HepG2 (cell line): ENCODE data around the gene FBXO7. TPM values are rescaled to one million over a fixed set of nuclear protein-coding genes. Genes with fewer than 3 reads are reported as not detected.
A peak's percentile ranks its signal among the peaks of the same experiment; 100 is the strongest.

Experiments
- ATAD3A ChIP-seq: sonication (generic); formaldehyde crosslinking; IDR thresholded peaks from 2 replicates; pipeline ENCODE4 v1.4.0; 2020; ENCODE audit warnings: missing genetic modification reagents
- CREM ChIP-seq, 2 experiments: sonication (generic) in 1 of 2; formaldehyde crosslinking in 1 of 2; IDR thresholded peaks; 2 replicates each; pipeline versions ENCODE4 v1.4.0 to v1.6.1; 2016 to 2020; ENCODE audit warnings: antibody characterized with exemption in 1 of 2, mild to moderate bottlenecking in 1 of 2, missing genetic modification reagents in 1 of 2
- IKZF4 ChIP-seq: sonication (generic); formaldehyde crosslinking; IDR thresholded peaks from 2 replicates; pipeline ENCODE4 v1.5.1; 2020; ENCODE audit warnings: borderline replicate concordance, mild to moderate bottlenecking, low read depth, missing genetic modification reagents; ENCODE audit errors: not compliant biosample characterization
- KAT2B ChIP-seq: fragments of 150-350 bp; IDR thresholded peaks from 2 replicates; pipeline ENCODE4 v1.6.1; 2014; ENCODE audit warnings: low read depth, low read length, borderline replicate concordance
- KMT2B ChIP-seq: IDR thresholded peaks from 2 replicates; pipeline ENCODE4 v1.6.1; 2016; ENCODE audit warnings: missing genetic modification reagents, missing compliant biosample characterization
- RAD51 ChIP-seq: fragments of 450-650 bp; IDR thresholded peaks from 2 replicates; pipeline ENCODE4 v1.6.1; 2016; ENCODE audit warnings: borderline replicate concordance
- SMARCC2 ChIP-seq: fragments of 450-650 bp; IDR thresholded peaks from 2 replicates; pipeline ENCODE4 v1.6.1; 2017; ENCODE audit warnings: antibody characterized with exemption, mild to moderate bottlenecking
- WIZ ChIP-seq: sonication (generic); formaldehyde crosslinking; IDR thresholded peaks from 2 replicates; pipeline ENCODE4 v1.5.1; 2020; ENCODE audit warnings: mild to moderate bottlenecking, missing genetic modification reagents
- ZNF567 ChIP-seq: sonication (generic); formaldehyde crosslinking; IDR thresholded peaks from 2 replicates; pipeline ENCODE4 v1.8.1; 2023; ENCODE audit warnings: mild to moderate bottlenecking, missing genetic modification reagents, borderline replicate concordance
- ZNF660 ChIP-seq: sonication (generic); formaldehyde crosslinking; IDR thresholded peaks from 2 replicates; pipeline ENCODE4 v1.5.1; 2020; ENCODE audit warnings: mild to moderate bottlenecking, low read depth, missing genetic modification reagents, borderline replicate concordance
- polyA plus RNA-seq, 8 experiments: library from polyadenylated mRNA; depleted of rRNA in 3 of 8; stranded (reverse) in 7 of 8; unstranded in 1 of 8; fragments of >200 nt; fragmentation: Illumina TruSeq in 4 of 8; extraction: Trizol in 4 of 8; gene quantifications; 2 replicates each; pipeline versions ENCODE4 v1.2.1 to v1.2.3, GENCODE V29; 2011 to 2016; ENCODE audit warnings: low read depth in 4 of 8, missing spikeins in 1 of 8, mixed read lengths in 1 of 8; ENCODE audit not compliant: insufficient read depth in 1 of 8
- total RNA-seq, 5 experiments: library from RNA; depleted of rRNA; stranded (reverse); fragments of >200 nt; fragmentation: Illumina TruSeq; extraction: Trizol; gene quantifications; 2 replicates each; pipeline ENCODE4 v1.2.3, GENCODE V29; 2016; ENCODE audit warnings: low read depth in 1 of 5
- TF ChIP-seq, protein P1 (sequence below): sonication (generic); formaldehyde crosslinking; IDR thresholded peaks from 2 replicates; pipeline ENCODE4 v1.4.0; 2020; ENCODE audit warnings: missing genetic modification reagents, borderline replicate concordance
- TF ChIP-seq, protein P2 (sequence below): sonication (generic); formaldehyde crosslinking; IDR thresholded peaks from 2 replicates; pipeline ENCODE4 v1.4.0; 2020; ENCODE audit warnings: low read depth, missing genetic modification reagents
- TF ChIP-seq, protein P3 (sequence below): sonication (generic); formaldehyde crosslinking; IDR thresholded peaks from 2 replicates; pipeline ENCODE4 v1.5.0; 2020; ENCODE audit warnings: mild to moderate bottlenecking, missing genetic modification reagents, borderline replicate concordance
- TF ChIP-seq, protein P4 (sequence below): sonication (generic); formaldehyde crosslinking; IDR thresholded peaks from 2 replicates; pipeline ENCODE4 v1.9.0; 2021; ENCODE audit warnings: missing genetic modification reagents, borderline replicate concordance
- TF ChIP-seq, protein P5 (sequence below): sonication (generic); formaldehyde crosslinking; IDR thresholded peaks from 2 replicates; pipeline ENCODE4 v1.5.0; 2020; ENCODE audit warnings: missing genetic modification reagents

Gene FBXO7
- total and polyA plus RNA-seq, 2 of the 13 experiments (the other 11 are each of a cell fraction or from before 2014, with no cell fraction given): 105 to 172 TPM

DNA sequence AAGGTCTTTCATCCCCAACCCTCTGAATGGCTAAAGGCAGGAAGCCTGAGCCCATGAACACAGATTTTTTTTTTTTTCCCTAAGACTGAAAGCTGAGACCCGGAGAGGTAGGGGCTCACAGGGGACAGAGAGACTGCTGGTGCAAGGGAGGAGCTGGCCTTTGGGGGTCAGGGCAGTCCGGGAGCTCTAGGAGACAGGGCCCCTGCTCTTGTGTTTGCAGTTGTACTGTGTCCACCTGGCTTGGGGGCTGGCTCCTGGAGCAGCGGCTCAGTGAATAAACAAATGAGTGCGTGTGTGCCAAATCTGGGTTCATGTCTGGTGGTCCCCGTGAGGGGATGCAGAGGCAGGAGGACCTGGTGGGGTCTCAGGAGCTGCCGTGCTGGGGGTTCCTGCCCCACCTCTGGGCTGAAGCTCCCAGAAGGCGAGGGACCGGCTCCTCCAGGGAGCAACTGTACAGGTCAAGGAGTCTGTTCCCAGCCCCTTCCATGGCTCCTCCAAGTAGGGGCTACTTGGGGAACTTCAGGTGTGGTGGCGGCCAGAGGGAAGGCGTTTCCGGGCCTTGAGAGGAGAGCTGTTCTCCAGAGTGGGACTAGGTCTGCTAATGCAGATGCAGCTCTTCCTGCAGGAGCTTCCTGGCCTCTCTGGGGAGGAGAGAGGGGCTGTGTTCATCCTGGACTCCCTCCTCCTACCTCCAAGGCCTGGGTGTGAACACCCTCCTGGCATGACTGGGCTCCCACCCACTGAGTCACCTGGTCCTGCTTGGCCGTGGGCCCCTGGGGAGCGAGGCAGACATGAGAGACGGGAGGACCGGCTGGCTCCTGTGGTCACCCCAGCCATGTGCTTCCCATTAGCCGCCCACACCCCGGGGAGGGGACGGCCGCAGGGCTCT, 57.6 kb downstream of the FBXO7 start (continued):
- TF ChIP-seq, protein P1, sequence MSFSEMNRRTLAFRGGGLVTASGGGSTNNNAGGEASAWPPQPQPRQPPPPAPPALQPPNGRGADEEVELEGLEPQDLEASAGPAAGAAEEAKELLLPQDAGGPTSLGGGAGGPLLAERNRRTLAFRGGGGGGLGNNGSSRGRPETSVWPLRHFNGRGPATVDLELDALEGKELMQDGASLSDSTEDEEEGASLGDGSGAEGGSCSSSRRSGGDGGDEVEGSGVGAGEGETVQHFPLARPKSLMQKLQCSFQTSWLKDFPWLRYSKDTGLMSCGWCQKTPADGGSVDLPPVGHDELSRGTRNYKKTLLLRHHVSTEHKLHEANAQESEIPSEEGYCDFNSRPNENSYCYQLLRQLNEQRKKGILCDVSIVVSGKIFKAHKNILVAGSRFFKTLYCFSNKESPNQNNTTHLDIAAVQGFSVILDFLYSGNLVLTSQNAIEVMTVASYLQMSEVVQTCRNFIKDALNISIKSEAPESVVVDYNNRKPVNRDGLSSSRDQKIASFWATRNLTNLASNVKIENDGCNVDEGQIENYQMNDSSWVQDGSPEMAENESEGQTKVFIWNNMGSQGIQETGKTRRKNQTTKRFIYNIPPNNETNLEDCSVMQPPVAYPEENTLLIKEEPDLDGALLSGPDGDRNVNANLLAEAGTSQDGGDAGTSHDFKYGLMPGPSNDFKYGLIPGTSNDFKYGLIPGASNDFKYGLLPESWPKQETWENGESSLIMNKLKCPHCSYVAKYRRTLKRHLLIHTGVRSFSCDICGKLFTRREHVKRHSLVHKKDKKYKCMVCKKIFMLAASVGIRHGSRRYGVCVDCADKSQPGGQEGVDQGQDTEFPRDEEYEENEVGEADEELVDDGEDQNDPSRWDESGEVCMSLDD (CRISPR knock-in tag): peak; percentile 40; the same call in 1 of the 2 replicates
- no peak for TF ChIP-seq ZNF567
- TF ChIP-seq, protein P2, sequence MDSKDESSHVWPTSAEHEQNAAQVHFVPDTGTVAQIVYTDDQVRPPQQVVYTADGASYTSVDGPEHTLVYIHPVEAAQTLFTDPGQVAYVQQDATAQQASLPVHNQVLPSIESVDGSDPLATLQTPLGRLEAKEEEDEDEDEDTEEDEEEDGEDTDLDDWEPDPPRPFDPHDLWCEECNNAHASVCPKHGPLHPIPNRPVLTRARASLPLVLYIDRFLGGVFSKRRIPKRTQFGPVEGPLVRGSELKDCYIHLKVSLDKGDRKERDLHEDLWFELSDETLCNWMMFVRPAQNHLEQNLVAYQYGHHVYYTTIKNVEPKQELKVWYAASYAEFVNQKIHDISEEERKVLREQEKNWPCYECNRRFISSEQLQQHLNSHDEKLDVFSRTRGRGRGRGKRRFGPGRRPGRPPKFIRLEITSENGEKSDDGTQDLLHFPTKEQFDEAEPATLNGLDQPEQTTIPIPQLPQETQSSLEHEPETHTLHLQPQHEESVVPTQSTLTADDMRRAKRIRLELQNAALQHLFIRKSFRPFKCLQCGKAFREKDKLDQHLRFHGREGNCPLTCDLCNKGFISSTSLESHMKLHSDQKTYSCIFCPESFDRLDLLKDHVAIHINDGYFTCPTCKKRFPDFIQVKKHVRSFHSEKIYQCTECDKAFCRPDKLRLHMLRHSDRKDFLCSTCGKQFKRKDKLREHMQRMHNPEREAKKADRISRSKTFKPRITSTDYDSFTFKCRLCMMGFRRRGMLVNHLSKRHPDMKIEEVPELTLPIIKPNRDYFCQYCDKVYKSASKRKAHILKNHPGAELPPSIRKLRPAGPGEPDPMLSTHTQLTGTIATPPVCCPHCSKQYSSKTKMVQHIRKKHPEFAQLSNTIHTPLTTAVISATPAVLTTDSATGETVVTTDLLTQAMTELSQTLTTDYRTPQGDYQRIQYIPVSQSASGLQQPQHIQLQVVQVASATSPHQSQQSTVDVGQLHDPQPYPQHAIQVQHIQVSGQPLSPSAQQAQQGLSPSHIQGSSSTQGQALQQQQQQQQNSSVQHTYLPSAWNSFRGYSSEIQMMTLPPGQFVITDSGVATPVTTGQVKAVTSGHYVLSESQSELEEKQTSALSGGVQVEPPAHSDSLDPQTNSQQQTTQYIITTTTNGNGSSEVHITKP (CRISPR knock-in tag): no peak
- TF ChIP-seq IKZF4 (CRISPR knock-in tag): no peak
- TF ChIP-seq KAT2B: no peak
- peak; percentile 31 for TF ChIP-seq KMT2B
- TF ChIP-seq, protein P3, sequence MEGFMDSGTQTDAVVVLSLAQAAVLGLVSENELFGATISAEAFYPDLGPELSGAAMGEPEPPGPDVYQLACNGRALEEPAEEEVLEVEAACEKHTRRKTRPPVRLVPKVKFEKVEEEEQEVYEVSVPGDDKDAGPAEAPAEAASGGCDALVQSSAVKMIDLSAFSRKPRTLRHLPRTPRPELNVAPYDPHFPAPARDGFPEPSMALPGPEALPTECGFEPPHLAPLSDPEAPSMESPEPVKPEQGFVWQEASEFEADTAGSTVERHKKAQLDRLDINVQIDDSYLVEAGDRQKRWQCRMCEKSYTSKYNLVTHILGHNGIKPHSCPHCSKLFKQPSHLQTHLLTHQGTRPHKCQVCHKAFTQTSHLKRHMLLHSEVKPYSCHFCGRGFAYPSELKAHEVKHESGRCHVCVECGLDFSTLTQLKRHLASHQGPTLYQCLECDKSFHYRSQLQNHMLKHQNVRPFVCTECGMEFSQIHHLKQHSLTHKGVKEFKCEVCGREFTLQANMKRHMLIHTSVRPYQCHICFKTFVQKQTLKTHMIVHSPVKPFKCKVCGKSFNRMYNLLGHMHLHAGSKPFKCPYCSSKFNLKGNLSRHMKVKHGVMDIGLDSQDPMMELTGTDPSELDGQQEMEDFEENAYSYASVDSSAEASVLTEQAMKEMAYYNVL (CRISPR knock-in tag): peak; percentile 13; the same call in 1 of the 2 replicates
- TF ChIP-seq CREM (IDR thresholded peaks at IDR 0.05): no peak
- TF ChIP-seq CREM (CRISPR knock-in tag; IDR thresholded peaks at IDR 0.05): no peak
- TF ChIP-seq WIZ (CRISPR knock-in tag): peak; percentile 93; the same call in 1 of the 2 replicates
- TF ChIP-seq ZNF660 (CRISPR knock-in tag): no peak
- TF ChIP-seq, protein P4, sequence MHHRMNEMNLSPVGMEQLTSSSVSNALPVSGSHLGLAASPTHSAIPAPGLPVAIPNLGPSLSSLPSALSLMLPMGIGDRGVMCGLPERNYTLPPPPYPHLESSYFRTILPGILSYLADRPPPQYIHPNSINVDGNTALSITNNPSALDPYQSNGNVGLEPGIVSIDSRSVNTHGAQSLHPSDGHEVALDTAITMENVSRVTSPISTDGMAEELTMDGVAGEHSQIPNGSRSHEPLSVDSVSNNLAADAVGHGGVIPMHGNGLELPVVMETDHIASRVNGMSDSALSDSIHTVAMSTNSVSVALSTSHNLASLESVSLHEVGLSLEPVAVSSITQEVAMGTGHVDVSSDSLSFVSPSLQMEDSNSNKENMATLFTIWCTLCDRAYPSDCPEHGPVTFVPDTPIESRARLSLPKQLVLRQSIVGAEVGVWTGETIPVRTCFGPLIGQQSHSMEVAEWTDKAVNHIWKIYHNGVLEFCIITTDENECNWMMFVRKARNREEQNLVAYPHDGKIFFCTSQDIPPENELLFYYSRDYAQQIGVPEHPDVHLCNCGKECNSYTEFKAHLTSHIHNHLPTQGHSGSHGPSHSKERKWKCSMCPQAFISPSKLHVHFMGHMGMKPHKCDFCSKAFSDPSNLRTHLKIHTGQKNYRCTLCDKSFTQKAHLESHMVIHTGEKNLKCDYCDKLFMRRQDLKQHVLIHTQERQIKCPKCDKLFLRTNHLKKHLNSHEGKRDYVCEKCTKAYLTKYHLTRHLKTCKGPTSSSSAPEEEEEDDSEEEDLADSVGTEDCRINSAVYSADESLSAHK (CRISPR knock-in tag): no peak
- TF ChIP-seq SMARCC2: no peak
- no peak for TF ChIP-seq ATAD3A (CRISPR knock-in tag)
- TF ChIP-seq RAD51: no peak
- TF ChIP-seq, protein P5, sequence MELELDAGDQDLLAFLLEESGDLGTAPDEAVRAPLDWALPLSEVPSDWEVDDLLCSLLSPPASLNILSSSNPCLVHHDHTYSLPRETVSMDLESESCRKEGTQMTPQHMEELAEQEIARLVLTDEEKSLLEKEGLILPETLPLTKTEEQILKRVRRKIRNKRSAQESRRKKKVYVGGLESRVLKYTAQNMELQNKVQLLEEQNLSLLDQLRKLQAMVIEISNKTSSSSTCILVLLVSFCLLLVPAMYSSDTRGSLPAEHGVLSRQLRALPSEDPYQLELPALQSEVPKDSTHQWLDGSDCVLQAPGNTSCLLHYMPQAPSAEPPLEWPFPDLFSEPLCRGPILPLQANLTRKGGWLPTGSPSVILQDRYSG: no peak
